Cardiac muscle cell (in vitro differentiated cells and primary cell): Measurements from ENCODE around the gene TRIM27. TPM values are rescaled to one million over a fixed set of nuclear protein-coding genes. Genes with fewer than 3 reads are reported as not detected.

ENCODE experiments used
- DNase-seq, 2 donors: peaks; one replicate each; pipeline versions ENCODE4 v3.0.0 to v3.0.0-alpha.2; 2010 to 2017; ENCODE audit warnings: low read depth in 1 of 2, low spot score in 1 of 2
- H3K27ac ChIP-seq: fragments of 200-600 bp; sonication (generic); 2 replicates; pipeline ENCODE4 v1.5.1; 2016
- H3K27me3 ChIP-seq: fragments of 200-600 bp; sonication (generic); 2 replicates; pipeline ENCODE4 v1.6.0; 2016; ENCODE audit warnings: control low read depth
- H3K36me3 ChIP-seq: fragments of 200-600 bp; sonication (generic); 2 replicates; pipeline ENCODE4 v1.5.1; 2016; ENCODE audit warnings: control low read depth
- H3K4me1 ChIP-seq: fragments of 200-600 bp; sonication (generic); 2 replicates; pipeline ENCODE4 v1.8.1; 2017; ENCODE audit warnings: low read depth, mild to moderate bottlenecking, mixed run types
- H3K4me3 ChIP-seq: fragments of 200-600 bp; sonication (generic); 2 replicates; pipeline ENCODE4 v1.5.1; 2016; ENCODE audit warnings: mild to moderate bottlenecking
- H3K9me3 ChIP-seq: fragments of 200-600 bp; sonication (generic); 2 replicates; pipeline ENCODE4 v1.5.1; 2017; ENCODE audit warnings: low read depth, mild to moderate bottlenecking, control low read depth
- CTCF ChIP-seq: IDR thresholded peaks from 2 replicates; pipeline ENCODE4 v1.5.1; 2012; ENCODE audit warnings: low read depth, mild to moderate bottlenecking, low read length
- polyA plus RNA-seq: library from polyadenylated mRNA; unstranded; fragments of >200 nt; fragmentation: Nextera tagmentation; extraction: Ambion mirVana; gene quantifications from 2 replicates; pipeline ENCODE4 v1.2.1, GENCODE V29; 2016
- total RNA-seq: library from RNA; depleted of rRNA; stranded (reverse); fragments of >200 nt; gene quantifications from 2 replicates; pipeline ENCODE4 v1.2.3, GENCODE V29; 2016

The TRIM27 gene
- total and polyA plus RNA-seq, 2 experiments from 2014 or later, result 79.2 to 105 TPM

- Histone ChIP-seq H3K27me3 (no peaks in the 10 kb centered on the region), H3K4me3 (no peak overlapping the region), H3K36me3 (no peaks in the 10 kb centered on the region), H3K4me1 (no peaks in the 10 kb centered on the region), H3K9me3 (no peaks in the 10 kb centered on the region), H3K27ac (no peak overlapping the region)
- no peak for TF ChIP-seq CTCF
- DNase-seq, result no peak
Observed at GRCh38 chr6:28947067-28947765, 23.4 kb upstream of the TRIM27 start.

DNA sequence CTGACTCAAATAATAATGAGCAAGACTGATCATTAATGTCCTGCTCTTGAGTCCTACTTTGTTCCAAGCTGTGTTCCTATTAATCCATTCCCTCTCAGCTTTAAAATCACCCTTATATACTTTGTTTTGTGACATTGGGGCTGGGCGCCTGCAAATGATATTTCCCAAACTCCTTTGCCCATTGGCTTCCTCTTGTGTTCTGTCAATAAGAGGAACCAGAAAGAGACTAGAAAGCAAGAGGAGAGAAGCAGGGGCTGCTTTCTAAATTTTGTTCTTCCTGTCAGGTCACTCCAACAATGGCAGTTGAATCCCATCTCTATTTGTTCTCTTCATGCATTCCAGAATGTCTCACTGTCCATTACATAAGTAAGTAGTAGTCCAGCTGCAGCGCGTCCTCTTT lies 21.6 kb upstream of the TRIM27 start:
- no peak for TF ChIP-seq CTCF
- no peak for DNase-seq

DNA sequence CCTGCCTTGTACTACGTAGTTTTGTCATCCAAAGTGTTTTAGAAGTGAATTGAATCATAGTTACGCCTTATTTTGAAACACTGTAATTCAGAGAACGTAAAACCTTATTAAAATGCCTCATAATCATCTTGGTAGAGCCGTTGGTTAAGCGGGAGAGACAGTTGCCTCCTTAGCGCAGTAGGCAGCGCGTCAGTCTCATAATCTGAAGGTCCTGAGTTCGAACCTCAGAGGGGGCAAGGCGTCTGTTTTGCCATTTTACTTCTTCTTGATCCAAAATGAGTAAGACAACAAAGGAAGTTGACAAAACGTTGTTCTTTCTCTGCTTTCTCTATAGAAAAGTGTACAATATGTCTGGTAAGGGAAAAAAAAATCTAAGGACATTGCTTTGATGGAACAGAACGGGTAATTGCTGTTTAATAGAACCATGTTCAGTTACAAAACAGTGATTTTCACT lies 20.7 kb upstream of the TRIM27 start:
- peak; percentile 68 to 86 for DNase-seq
- Histone ChIP-seq H3K27me3 (no peaks in the 10 kb centered on the region), H3K36me3 (no peaks in the 10 kb centered on the region), H3K27ac (peak overlapping the region; percentile 62), H3K9me3 (no peaks in the 10 kb centered on the region), H3K4me1 (no peaks in the 10 kb centered on the region), H3K4me3 (peak overlapping the region; percentile 55)
- TF ChIP-seq CTCF, result no peak

More for the DNA sequence above, 21.6 kb upstream of the TRIM27 start:
- H3K27me3 ChIP-seq, result no peaks in the 10 kb centered on the region
- no peaks in the 10 kb centered on the region for H3K36me3 ChIP-seq
- no peak overlapping the region for H3K27ac ChIP-seq
- no peaks in the 10 kb centered on the region for H3K9me3 ChIP-seq
- no peaks in the 10 kb centered on the region for H3K4me1 ChIP-seq
- H3K4me3 ChIP-seq, result no peak overlapping the region

GRCh38 chr6:28943557-28944411 lies 20.0 kb upstream of the TRIM27 start:
- Histone ChIP-seq H3K4me3 (peak overlapping the region; percentile 55), H3K9me3 (no peaks in the 10 kb centered on the region), H3K4me1 (no peaks in the 10 kb centered on the region), H3K36me3 (no peaks in the 10 kb centered on the region), H3K27ac (peak overlapping the region; percentile 62), H3K27me3 (no peaks in the 10 kb centered on the region)
- peak; percentile 64 to 75 for DNase-seq
- no peak for TF ChIP-seq CTCF

DNA sequence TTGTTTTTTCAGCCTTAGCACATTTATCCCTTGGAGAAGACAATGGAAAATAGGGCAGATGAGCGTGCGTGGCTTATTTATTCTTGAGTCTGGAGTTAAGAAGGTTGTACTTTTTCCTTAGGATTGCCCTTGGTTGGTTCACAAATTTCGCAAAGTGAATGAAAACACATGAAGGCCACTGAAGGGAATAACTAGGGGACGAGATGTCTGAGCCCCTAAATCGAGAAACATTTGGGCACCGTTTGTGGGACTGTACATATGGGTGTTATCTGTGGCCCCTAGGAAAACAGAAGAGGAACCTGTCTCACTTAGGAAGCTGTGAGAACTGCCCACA lies 19.4 kb upstream of the TRIM27 start:
- no peak for TF ChIP-seq CTCF
- DNase-seq, result no peak
- Histone ChIP-seq H3K4me1 (no peaks in the 10 kb centered on the region), H3K27me3 (no peaks in the 10 kb centered on the region), H3K36me3 (no peaks in the 10 kb centered on the region), H3K4me3 (peak overlapping the region; percentile 55), H3K9me3 (no peaks in the 10 kb centered on the region), H3K27ac (no peak overlapping the region)
